NCI-H2227 treated with DMSO at 0.1 percent for 48 hours (cell line): ENCODE data around the gene SH3TC1.

Experiments
- DNase-seq: peaks from one replicate; lab custom pipeline; 2025; lab: John Stamatoyannopoulos, UW

The SH3TC1 gene

GRCh38 chr4:8163436-8164193 lies 35.5 kb upstream of the SH3TC1 start:
- DNase-seq: no peak

- DNase-seq: no peak
Observed at GRCh38 chr4:8164194-8164565, 34.9 kb upstream of the SH3TC1 start.

GRCh38 chr4:8164687-8165086 lies 34.4 kb upstream of the SH3TC1 start:
- DNase-seq: no peak

GRCh38 chr4:8165374-8165896 lies 33.7 kb upstream of the SH3TC1 start:
- DNase-seq: no peak

GRCh38 chr4:8167291-8167690 lies 31.8 kb upstream of the SH3TC1 start:
- DNase-seq: no peak

- no peak for DNase-seq
Observed at GRCh38 chr4:8167815-8168214, 31.3 kb upstream of the SH3TC1 start.

- no peak for DNase-seq
Observed at GRCh38 chr4:8168232-8168631, 30.9 kb upstream of the SH3TC1 start.

GRCh38 chr4:8168832-8169598 lies 30.1 kb upstream of the SH3TC1 start:
- DNase-seq: no peak

GRCh38 chr4:8169763-8170162 lies 29.3 kb upstream of the SH3TC1 start:
- no peak for DNase-seq

- no peak for DNase-seq
Observed at GRCh38 chr4:8170341-8170740, 28.7 kb upstream of the SH3TC1 start.

GRCh38 chr4:8171266-8171665 lies 27.8 kb upstream of the SH3TC1 start:
- DNase-seq: no peak

- no peak for DNase-seq
Observed at GRCh38 chr4:8171984-8172924, 26.8 kb upstream of the SH3TC1 start.

GRCh38 chr4:8173492-8174242 lies 25.4 kb upstream of the SH3TC1 start:
- no peak for DNase-seq

- no peak for DNase-seq
Observed at GRCh38 chr4:8174970-8175369, 24.1 kb upstream of the SH3TC1 start.

GRCh38 chr4:8175686-8176085 lies 23.4 kb upstream of the SH3TC1 start:
- DNase-seq: no peak

GRCh38 chr4:8176547-8177399 lies 22.3 kb upstream of the SH3TC1 start:
- DNase-seq: no peak

GRCh38 chr4:8177552-8177951 lies 21.5 kb upstream of the SH3TC1 start:
- no peak for DNase-seq

- no peak for DNase-seq
Observed at GRCh38 chr4:8177956-8178355, 21.1 kb upstream of the SH3TC1 start.

- DNase-seq: no peak
Observed at GRCh38 chr4:8179074-8179473, 20.0 kb upstream of the SH3TC1 start.

- DNase-seq: no peak
Observed at GRCh38 chr4:8179771-8180170, 19.3 kb upstream of the SH3TC1 start.
